ENCODE data around the gene OSBPL10. TPM values are rescaled to one million over a fixed set of nuclear protein-coding genes. Genes with fewer than 3 reads are reported as not detected.

Gene OSBPL10
- total and polyA plus RNA-seq, 4 donors: 3.9 to 33.0 (median 13.1) TPM

DNA sequence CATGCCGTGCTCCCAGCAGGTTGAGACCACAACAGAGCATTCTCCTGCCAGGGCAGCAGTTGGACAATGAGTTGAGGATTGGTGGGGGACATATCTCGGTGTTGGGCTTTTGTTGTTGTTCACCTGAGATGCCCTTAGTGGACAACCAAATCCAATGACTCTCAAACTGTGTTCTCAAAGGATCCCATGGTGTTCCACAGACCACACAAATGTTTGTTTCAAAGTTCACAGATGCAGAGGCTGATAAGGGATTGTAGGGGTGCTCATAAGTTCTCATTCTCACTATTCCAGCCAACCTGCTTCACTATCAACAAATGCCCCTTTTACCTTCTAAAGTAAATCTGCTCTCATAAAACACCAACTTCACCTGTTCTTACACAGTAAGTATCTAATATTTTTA lies 159.9 kb downstream of the OSBPL10 start:
- no peak overlapping the region for H3K9ac ChIP-seq (ENCODE audit: insufficient read depth in 1 of 2, low read length in 2 of 2)
- no peak overlapping the region for H3K27ac ChIP-seq (ENCODE audit: low read depth in 1 of 2, low read length in 1 of 2)
- no peaks in the 10 kb centered on the region for H3K27me3 ChIP-seq (ENCODE audit: control insufficient read depth in 3 of 3, insufficient read depth in 3 of 3, low read length in 2 of 3)
- H3K4me1 ChIP-seq (ENCODE audit: control insufficient read depth in 5 of 5, insufficient read depth in 5 of 5, low read length in 5 of 5): no peaks in the 10 kb centered on the region
- H3K36me3 ChIP-seq (ENCODE audit: control insufficient read depth in 4 of 4, insufficient read depth in 4 of 4, low read length in 4 of 4): peaks cover 0 to 3% (median 0%) of the 10 kb centered on the region in 4 donors
- TF ChIP-seq, protein P1, sequence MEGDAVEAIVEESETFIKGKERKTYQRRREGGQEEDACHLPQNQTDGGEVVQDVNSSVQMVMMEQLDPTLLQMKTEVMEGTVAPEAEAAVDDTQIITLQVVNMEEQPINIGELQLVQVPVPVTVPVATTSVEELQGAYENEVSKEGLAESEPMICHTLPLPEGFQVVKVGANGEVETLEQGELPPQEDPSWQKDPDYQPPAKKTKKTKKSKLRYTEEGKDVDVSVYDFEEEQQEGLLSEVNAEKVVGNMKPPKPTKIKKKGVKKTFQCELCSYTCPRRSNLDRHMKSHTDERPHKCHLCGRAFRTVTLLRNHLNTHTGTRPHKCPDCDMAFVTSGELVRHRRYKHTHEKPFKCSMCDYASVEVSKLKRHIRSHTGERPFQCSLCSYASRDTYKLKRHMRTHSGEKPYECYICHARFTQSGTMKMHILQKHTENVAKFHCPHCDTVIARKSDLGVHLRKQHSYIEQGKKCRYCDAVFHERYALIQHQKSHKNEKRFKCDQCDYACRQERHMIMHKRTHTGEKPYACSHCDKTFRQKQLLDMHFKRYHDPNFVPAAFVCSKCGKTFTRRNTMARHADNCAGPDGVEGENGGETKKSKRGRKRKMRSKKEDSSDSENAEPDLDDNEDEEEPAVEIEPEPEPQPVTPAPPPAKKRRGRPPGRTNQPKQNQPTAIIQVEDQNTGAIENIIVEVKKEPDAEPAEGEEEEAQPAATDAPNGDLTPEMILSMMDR (IDR thresholded peaks at IDR 0.05; ENCODE audit: control extremely low read depth, extremely low read depth): no peak
- DNase-seq (no peak), ATAC-seq (ENCODE audit: insufficient read depth, low FRiP score) (no peak)
- no peak overlapping the region for H3K4me3 ChIP-seq
- WGBS, 2 donors: 95 to 97% methylated on average over 2 of the region's 2 CpGs
- peaks cover 0 to 2% (median 0%) of the 10 kb centered on the region in 4 donors for H3K9me3 ChIP-seq (ENCODE audit: control insufficient read depth in 4 of 4, insufficient read depth in 3 of 4, low read length in 3 of 4)

GRCh38 chr3:31819441-31819840 lies 161.6 kb downstream of the OSBPL10 start:
- TF ChIP-seq, protein P1 (IDR thresholded peaks at IDR 0.05; ENCODE audit: control extremely low read depth, extremely low read depth): no peak
- ATAC-seq (ENCODE audit: insufficient read depth, low FRiP score): no peak
- DNase-seq: no peak
- no peak overlapping the region for H3K4me3 ChIP-seq
- peaks cover 0 to 6% (median 0%) of the 10 kb centered on the region in 5 donors for H3K4me1 ChIP-seq (ENCODE audit: control insufficient read depth in 5 of 5, insufficient read depth in 5 of 5, low read length in 5 of 5)
- H3K27ac ChIP-seq (ENCODE audit: low read depth in 1 of 2, low read length in 1 of 2): no peak overlapping the region
- peaks cover 0 to under 1% (median 0%) of the 10 kb centered on the region in 4 donors for H3K9me3 ChIP-seq (ENCODE audit: control insufficient read depth in 4 of 4, insufficient read depth in 3 of 4, low read length in 3 of 4)
- no peak overlapping the region for H3K9ac ChIP-seq (ENCODE audit: insufficient read depth in 1 of 2, low read length in 2 of 2)
- H3K36me3 ChIP-seq (ENCODE audit: control insufficient read depth in 4 of 4, insufficient read depth in 4 of 4, low read length in 4 of 4): peaks cover 0 to 2% (median 0%) of the 10 kb centered on the region in 4 donors
- no peaks in the 10 kb centered on the region for H3K27me3 ChIP-seq (ENCODE audit: control insufficient read depth in 3 of 3, insufficient read depth in 3 of 3, low read length in 2 of 3)
- 95 to 96% methylated on average over 8 of the region's 8 CpGs for WGBS, 2 donors

DNA sequence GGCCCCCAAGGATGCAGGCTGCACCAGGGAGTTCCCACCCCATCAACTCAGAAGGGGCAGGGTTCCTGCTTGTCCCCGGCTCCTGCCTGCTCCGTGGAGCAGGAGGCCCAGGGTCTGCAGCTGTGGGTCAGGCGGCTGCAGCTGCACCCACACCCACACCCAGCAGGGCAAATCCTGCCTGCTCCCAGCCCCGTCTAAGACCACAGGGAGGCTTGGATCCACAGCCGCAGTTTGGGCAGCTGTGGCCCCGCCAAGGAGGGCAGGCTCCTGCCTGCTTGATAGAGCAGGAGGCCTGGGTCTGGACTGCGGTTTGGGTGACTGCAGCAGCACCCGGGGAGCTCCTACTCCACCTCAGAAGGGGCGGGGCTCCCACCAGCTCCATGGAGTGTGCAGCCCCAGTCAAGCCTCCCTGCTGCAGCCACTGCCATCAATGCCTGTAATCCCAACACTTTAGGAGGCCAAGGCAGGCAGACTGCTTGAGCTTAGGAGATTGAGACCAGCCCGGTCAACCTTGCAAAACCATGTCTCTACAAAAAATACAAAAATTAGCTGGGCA lies 163.6 kb downstream of the OSBPL10 start:
- no peak overlapping the region for H3K27ac ChIP-seq (ENCODE audit: low read depth in 1 of 2, low read length in 1 of 2)
- no peaks in the 10 kb centered on the region for H3K9me3 ChIP-seq (ENCODE audit: control insufficient read depth in 4 of 4, insufficient read depth in 3 of 4, low read length in 3 of 4)
- H3K27me3 ChIP-seq (ENCODE audit: control insufficient read depth in 3 of 3, insufficient read depth in 3 of 3, low read length in 2 of 3): no peaks in the 10 kb centered on the region
- no peak overlapping the region for H3K4me3 ChIP-seq
- WGBS, 2 donors: 86% methylated on average over 10 of the region's 10 CpGs
- ATAC-seq (ENCODE audit: insufficient read depth, low FRiP score): no peak
- TF ChIP-seq, protein P1 (IDR thresholded peaks at IDR 0.05; ENCODE audit: control extremely low read depth, extremely low read depth): no peak
- H3K4me1 ChIP-seq (ENCODE audit: control insufficient read depth in 5 of 5, insufficient read depth in 5 of 5, low read length in 5 of 5): peaks cover 0 to 6% (median 0%) of the 10 kb centered on the region in 5 donors
- H3K9ac ChIP-seq (ENCODE audit: insufficient read depth in 1 of 2, low read length in 2 of 2): no peak overlapping the region
- no peaks in the 10 kb centered on the region for H3K36me3 ChIP-seq (ENCODE audit: control insufficient read depth in 4 of 4, insufficient read depth in 4 of 4, low read length in 4 of 4)
- no peak for DNase-seq
